Dendritic cell treated with granulocyte-macrophage colony-stimulating factor and Interleukin-4, amounts not matched to agents 40 ng/mL and 50 ng/mL, for 4 days (primary cell): ENCODE data around the gene BLOC1S3.

ENCODE experiments used
- H3K27ac Mint-ChIP-seq: one replicate; pipeline ENCODE4 v1.8.0; 2022; ENCODE audit warnings: mild to moderate bottlenecking, mixed read lengths
- H3K27me3 Mint-ChIP-seq: one replicate; pipeline ENCODE4 v1.8.0; 2022; ENCODE audit warnings: mild to moderate bottlenecking, mixed read lengths
- H3K36me3 Mint-ChIP-seq: one replicate; pipeline ENCODE4 v1.8.0; 2022; ENCODE audit warnings: low read depth, mixed read lengths
- H3K4me1 Mint-ChIP-seq: one replicate; pipeline ENCODE4 v1.8.0; 2022; ENCODE audit warnings: low read depth, mixed read lengths
- H3K4me3 Mint-ChIP-seq: one replicate; pipeline ENCODE4 v1.8.0; 2022; ENCODE audit warnings: mild to moderate bottlenecking, moderate library complexity, mixed read lengths
- H3K9me3 Mint-ChIP-seq: one replicate; pipeline ENCODE4 v1.8.0; 2022; ENCODE audit warnings: mixed read lengths
- intact Hi-C: fragments of 100-400 bp; cut with micrococcal nuclease; formaldehyde crosslinking; loops from one replicate; pipeline ENCODE4 v1.15.0; 2022

The BLOC1S3 gene

GRCh38 chr19:45178262-45179071 is at the start of gene BLOC1S3:
BLOC1S3 (plus strand) TSS chr19:45178784; CDS start chr19:45179297, 513 bp downstream.
- Mint-ChIP-seq H3K36me3 (peaks cover 32% of the 10 kb centered on the region), H3K4me3 (peak within 1 kb of the TSS; percentile 78), H3K4me1 (peaks cover 43% of the 10 kb centered on the region), H3K27ac (peak within 1 kb of the TSS; percentile 89), H3K27me3 (no peaks in the 10 kb centered on the region), H3K9me3 (no peaks in the 10 kb centered on the region)
- intact Hi-C loops, result loop anchor here (5.0 to 10.0 kb wide), 2 partner anchors 66 to 176 kb away; partner anchors contain the start of genes EXOC3L2 and RELB

GRCh38 chr19:45128806-45129205 is 49.8 kb upstream of the BLOC1S3 start:
- H3K9me3 Mint-ChIP-seq, result no peaks in the 10 kb centered on the region
- H3K4me1 Mint-ChIP-seq, result peaks cover 22% of the 10 kb centered on the region
- H3K36me3 Mint-ChIP-seq, result peaks cover 10% of the 10 kb centered on the region
- H3K27ac Mint-ChIP-seq, result no peak overlapping the region
- no peaks in the 10 kb centered on the region for H3K27me3 Mint-ChIP-seq
- intact Hi-C loops, result no loop called here
- no peak overlapping the region for H3K4me3 Mint-ChIP-seq

- no peaks in the 10 kb centered on the region for H3K27me3 Mint-ChIP-seq
- intact Hi-C loops, result no loop called here
- peaks cover 31% of the 10 kb centered on the region for H3K4me1 Mint-ChIP-seq
- H3K27ac Mint-ChIP-seq, result no peak overlapping the region
- peaks cover 6% of the 10 kb centered on the region for H3K36me3 Mint-ChIP-seq
- H3K4me3 Mint-ChIP-seq, result no peak overlapping the region
- H3K9me3 Mint-ChIP-seq, result no peaks in the 10 kb centered on the region
Observed at GRCh38 chr19:45130236-45130635, 48.3 kb upstream of the BLOC1S3 start.

- Mint-ChIP-seq H3K4me1 (peaks cover 39% of the 10 kb centered on the region), H3K9me3 (no peaks in the 10 kb centered on the region), H3K27me3 (no peaks in the 10 kb centered on the region), H3K36me3 (peaks cover 6% of the 10 kb centered on the region), H3K27ac (no peak overlapping the region), H3K4me3 (no peak overlapping the region)
- intact Hi-C loops, result no loop called here
Observed at GRCh38 chr19:45130888-45131615, 47.5 kb upstream of the BLOC1S3 start.

GRCh38 chr19:45133661-45134060 is 44.9 kb upstream of the BLOC1S3 start:
- no peak overlapping the region for H3K27ac Mint-ChIP-seq

GRCh38 chr19:45135176-45135885 is 43.3 kb upstream of the BLOC1S3 start:
- H3K27me3 Mint-ChIP-seq, result no peaks in the 10 kb centered on the region
- no peak overlapping the region for H3K4me3 Mint-ChIP-seq
- no peaks in the 10 kb centered on the region for H3K9me3 Mint-ChIP-seq
- H3K36me3 Mint-ChIP-seq, result peaks cover 11% of the 10 kb centered on the region
- intact Hi-C loops, result no loop called here
- peaks cover 49% of the 10 kb centered on the region for H3K4me1 Mint-ChIP-seq
- peak overlapping the region; percentile 71 for H3K27ac Mint-ChIP-seq

More at GRCh38 chr19:45133661-45134060, 44.9 kb upstream of the BLOC1S3 start:
- Mint-ChIP-seq H3K9me3 (no peaks in the 10 kb centered on the region), H3K36me3 (peaks cover 4% of the 10 kb centered on the region), H3K4me3 (no peak overlapping the region), H3K27me3 (no peaks in the 10 kb centered on the region), H3K4me1 (peaks cover 54% of the 10 kb centered on the region)
- intact Hi-C loops, result no loop called here

GRCh38 chr19:45136507-45137178 is 41.9 kb upstream of the BLOC1S3 start:
- Mint-ChIP-seq H3K9me3 (no peaks in the 10 kb centered on the region), H3K4me3 (no peak overlapping the region), H3K4me1 (peaks cover 39% of the 10 kb centered on the region), H3K36me3 (peaks cover 24% of the 10 kb centered on the region), H3K27me3 (no peaks in the 10 kb centered on the region), H3K27ac (peak overlapping the region; percentile 50)
- intact Hi-C loops, result no loop called here

GRCh38 chr19:45137179-45137761 is 41.3 kb upstream of the BLOC1S3 start:
- Mint-ChIP-seq H3K27ac (peak overlapping the region; percentile 50), H3K4me1 (peaks cover 39% of the 10 kb centered on the region)

GRCh38 chr19:45138303-45138751 is 40.3 kb upstream of the BLOC1S3 start:
- H3K27ac Mint-ChIP-seq, result no peak overlapping the region
- H3K9me3 Mint-ChIP-seq, result no peaks in the 10 kb centered on the region
- intact Hi-C loops, result no loop called here
- peaks cover 41% of the 10 kb centered on the region for H3K36me3 Mint-ChIP-seq
- H3K27me3 Mint-ChIP-seq, result no peaks in the 10 kb centered on the region
- peaks cover 44% of the 10 kb centered on the region for H3K4me1 Mint-ChIP-seq
- no peak overlapping the region for H3K4me3 Mint-ChIP-seq

More at GRCh38 chr19:45137179-45137761, 41.3 kb upstream of the BLOC1S3 start:
- no peaks in the 10 kb centered on the region for H3K9me3 Mint-ChIP-seq
- no peak overlapping the region for H3K4me3 Mint-ChIP-seq
- no peaks in the 10 kb centered on the region for H3K27me3 Mint-ChIP-seq
- H3K36me3 Mint-ChIP-seq, result peaks cover 31% of the 10 kb centered on the region
- intact Hi-C loops, result no loop called here

- H3K36me3 Mint-ChIP-seq, result peaks cover 53% of the 10 kb centered on the region
- H3K4me1 Mint-ChIP-seq, result peaks cover 40% of the 10 kb centered on the region
- no peaks in the 10 kb centered on the region for H3K9me3 Mint-ChIP-seq
- intact Hi-C loops, result no loop called here
- no peak overlapping the region for H3K4me3 Mint-ChIP-seq
- no peaks in the 10 kb centered on the region for H3K27me3 Mint-ChIP-seq
- no peak overlapping the region for H3K27ac Mint-ChIP-seq
Observed at GRCh38 chr19:45139286-45140143, 39.1 kb upstream of the BLOC1S3 start.

GRCh38 chr19:45140144-45140503 is 38.5 kb upstream of the BLOC1S3 start:
- Mint-ChIP-seq H3K4me3 (no peak overlapping the region), H3K27me3 (no peaks in the 10 kb centered on the region), H3K36me3 (peaks cover 59% of the 10 kb centered on the region), H3K4me1 (peaks cover 34% of the 10 kb centered on the region), H3K27ac (peak overlapping the region; percentile 13), H3K9me3 (no peaks in the 10 kb centered on the region)
- intact Hi-C loops, result no loop called here

GRCh38 chr19:45140533-45140932 is 38.1 kb upstream of the BLOC1S3 start:
- Mint-ChIP-seq H3K4me1 (peaks cover 30% of the 10 kb centered on the region), H3K4me3 (no peak overlapping the region), H3K36me3 (peaks cover 63% of the 10 kb centered on the region), H3K9me3 (no peaks in the 10 kb centered on the region), H3K27me3 (no peaks in the 10 kb centered on the region), H3K27ac (peak overlapping the region; percentile 13)
- intact Hi-C loops, result no loop called here
